HG03354 (cell line): ENCODE results near the gene TENT4A.

Experiments used
- ATAC-seq: cut with Tn5 transposase; IDR thresholded peaks from one replicate; pipeline ENCODE4 v1.9.1; 2021; ENCODE audit warnings: mild to moderate bottlenecking; ENCODE audit not compliant: unreplicated experiment, poor library complexity, severe bottlenecking

TENT4A gene

GRCh38 chr5:6729386-6730310 is 16.4 kb downstream of the TENT4A start:
- peak; percentile 38 for ATAC-seq

- peak; percentile 45 for ATAC-seq
Measured at GRCh38 chr5:6730407-6730806, 17.2 kb downstream of the TENT4A start.

DNA sequence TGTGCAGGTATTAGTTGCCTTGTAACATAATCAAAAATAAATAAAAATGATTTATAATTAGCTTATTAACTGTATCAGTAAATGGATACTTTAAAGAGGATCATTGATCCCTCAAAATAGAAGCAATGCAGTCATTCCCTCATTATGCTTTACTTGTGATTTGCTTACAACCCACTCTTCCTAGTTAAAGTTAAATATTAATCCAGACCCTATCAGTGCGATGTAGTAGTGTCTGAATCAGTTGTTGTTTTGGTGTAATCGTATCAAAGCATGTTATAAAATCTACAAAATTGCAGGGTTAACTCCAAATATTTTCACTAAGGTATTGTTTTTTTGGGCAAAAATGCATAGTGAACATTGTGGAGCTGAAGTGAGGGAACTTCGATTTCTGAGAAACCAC is 17.6 kb downstream of the TENT4A start:
- no peak for ATAC-seq

- ATAC-seq = no peak
Measured at GRCh38 chr5:6731465-6732237, 18.4 kb downstream of the TENT4A start.

- no peak for ATAC-seq
Measured at GRCh38 chr5:6732634-6733410, 19.6 kb downstream of the TENT4A start.

DNA sequence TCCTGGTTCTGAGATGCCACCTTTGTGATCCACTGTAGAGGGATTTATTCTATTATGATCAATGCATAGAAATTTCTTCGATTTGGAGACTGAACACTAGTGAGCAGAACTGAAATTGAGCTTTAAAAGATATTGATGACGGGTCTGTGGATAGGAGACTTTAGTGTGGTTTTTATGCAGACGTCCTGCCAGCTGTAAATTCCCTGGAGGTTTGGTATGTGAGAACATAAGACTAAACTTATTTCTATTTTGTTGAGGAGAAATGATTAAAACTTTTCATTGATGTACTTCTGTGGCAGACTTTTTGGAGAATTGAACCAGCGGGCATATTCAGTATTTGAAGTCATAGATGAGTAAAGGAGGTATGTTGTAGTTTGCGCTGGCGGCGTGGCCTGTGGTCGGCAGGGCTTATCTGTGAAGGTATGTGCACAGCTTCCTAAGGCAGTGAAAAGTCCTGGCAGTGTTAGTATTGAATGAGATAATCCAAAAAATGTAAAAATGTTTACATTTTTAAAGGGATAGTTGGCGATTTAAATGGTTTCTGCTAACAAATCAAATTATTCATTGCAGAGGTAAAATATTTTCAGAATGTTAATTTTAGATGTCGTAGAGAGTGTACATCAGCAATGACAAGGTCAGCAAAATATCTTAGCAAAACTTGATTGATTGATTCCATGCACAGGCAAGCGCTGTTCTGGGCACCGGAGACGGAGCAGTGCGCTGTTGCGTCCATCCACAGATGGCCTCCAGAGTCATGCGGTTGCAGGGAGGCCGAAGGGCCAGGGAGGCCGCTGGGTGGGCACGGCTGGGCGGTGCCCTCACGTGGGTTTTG is 20.4 kb downstream of the TENT4A start:
- ATAC-seq = no peak

- ATAC-seq = no peak
Measured at GRCh38 chr5:6734243-6734700, 21.0 kb downstream of the TENT4A start.

- no peak for ATAC-seq
Measured at GRCh38 chr5:6734781-6735180, 21.5 kb downstream of the TENT4A start.

- ATAC-seq = no peak
Measured at GRCh38 chr5:6736106-6736505, 22.9 kb downstream of the TENT4A start.

GRCh38 chr5:6736524-6737042 is 23.4 kb downstream of the TENT4A start:
- ATAC-seq = peak; percentile 1

GRCh38 chr5:6737043-6737941 is 24.1 kb downstream of the TENT4A start:
- ATAC-seq = peak; percentile 83

DNA sequence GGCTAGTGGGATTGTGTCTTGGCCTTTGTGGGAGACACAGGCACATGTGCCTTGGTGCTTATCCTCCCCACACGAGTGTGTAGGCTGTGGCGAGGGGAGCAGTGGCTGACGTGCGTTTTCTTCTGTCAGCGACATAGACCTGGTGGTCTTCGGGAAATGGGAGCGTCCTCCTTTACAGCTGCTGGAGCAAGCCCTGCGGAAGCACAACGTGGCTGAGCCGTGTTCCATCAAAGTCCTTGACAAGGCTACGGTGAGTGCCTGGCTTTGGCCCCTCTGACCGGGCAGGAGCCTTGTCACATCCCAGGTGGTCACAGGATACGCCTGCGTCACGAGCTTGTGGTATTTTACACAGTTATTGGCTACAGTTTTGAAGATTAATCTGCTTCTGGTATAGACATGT is 26.4 kb downstream of the TENT4A start:
- ATAC-seq = no peak

DNA sequence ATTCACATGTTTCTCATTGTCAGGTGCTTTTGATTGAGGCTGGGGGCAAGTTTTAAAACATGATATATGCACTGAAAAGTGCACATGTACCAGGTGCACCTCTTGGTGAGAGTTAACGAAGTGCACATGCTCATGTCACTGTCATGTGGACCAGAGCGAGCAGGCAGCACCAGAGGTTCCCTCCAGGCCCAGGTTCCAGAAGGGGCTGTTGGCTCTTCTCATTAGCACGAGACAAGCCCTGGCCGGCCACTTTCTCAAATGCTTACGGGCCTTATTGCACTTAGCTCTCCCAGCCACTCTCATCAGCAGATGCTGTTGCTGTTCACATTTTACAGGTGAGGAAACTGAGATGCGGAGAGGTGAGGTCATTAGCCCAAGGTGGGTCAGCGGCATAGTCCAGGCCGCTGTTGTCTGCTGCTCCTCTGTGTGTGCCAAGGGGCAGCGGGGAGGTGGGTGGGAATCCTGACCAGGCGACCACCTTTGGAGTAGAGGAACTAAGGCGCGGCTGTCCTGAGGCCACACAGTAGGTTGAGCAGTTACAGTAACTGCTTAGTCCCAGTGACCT is 27.4 kb downstream of the TENT4A start:
- ATAC-seq = no peak

GRCh38 chr5:6742081-6742758 is 29.0 kb downstream of the TENT4A start:
- no peak for ATAC-seq

DNA sequence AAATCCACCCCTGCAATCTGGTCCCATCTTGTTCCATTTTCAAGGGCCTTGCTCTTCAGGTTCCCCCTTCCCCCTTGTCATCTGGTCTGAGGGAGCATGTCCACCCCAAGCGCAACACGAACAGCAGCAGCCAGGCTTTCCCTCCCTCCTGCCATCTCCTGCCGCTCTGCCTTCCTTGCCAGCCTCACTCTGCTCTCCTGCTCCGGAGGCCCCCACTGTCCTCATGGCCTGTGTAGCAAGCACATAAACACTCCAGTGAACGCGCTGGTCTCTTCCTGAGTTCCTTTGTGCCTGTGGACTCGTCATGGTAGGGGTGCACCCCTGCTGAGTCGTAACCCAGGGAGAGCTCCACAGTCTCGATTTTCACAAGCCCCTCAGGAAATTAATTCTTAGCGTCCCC is 29.9 kb downstream of the TENT4A start:
- no peak for ATAC-seq

- no peak for ATAC-seq
Measured at GRCh38 chr5:6744841-6745705, 31.8 kb downstream of the TENT4A start.
